Measurements from ENCODE around the gene SYPL1. TPM values are rescaled to one million over a fixed set of nuclear protein-coding genes. Genes with fewer than 3 reads are reported as not detected.

SYPL1 gene
- polyA plus RNA-seq, 1 of the 3 experiments (the other 2 are of a cell fraction) = 72.4 TPM

- 91% methylated on average over 2 of the region's 2 CpGs for WGBS (ENCODE audit: low lambda C conversion rate)
- TF ChIP-seq SIN3A (IDR thresholded peaks at IDR 0.05; ENCODE audit: borderline replicate concordance, low read depth, low read length) (no peak), FOXM1 (IDR thresholded peaks at IDR 0.05; ENCODE audit: low read depth) (no peak), CTCF (IDR thresholded peaks at IDR 0.05) (no peak), SMC3 (IDR thresholded peaks at IDR 0.05; ENCODE audit: low read depth, low read length) (no peak)
- no peaks in the 10 kb centered on the region for H3K9me2 ChIP-seq
- no peak overlapping the region for H3K27ac ChIP-seq (ENCODE audit: low read depth in 2 of 2, low read length in 1 of 2)
- H2AFZ ChIP-seq (ENCODE audit: low read depth) = no peak overlapping the region
- H3K4me3 ChIP-seq (ENCODE audit: low read depth in 2 of 2, low read length in 1 of 2) = no peak overlapping the region
- peaks cover 7% of the 10 kb centered on the region for H3F3A ChIP-seq (replicated peaks; ENCODE audit: insufficient read depth)
- ChIA-PET POLR2A (no interaction called here), CTCF (interaction anchor here (0.9 to 13.6 kb wide), 7 partner anchors 8 to 396 kb away, joined by 3 to 356 read pairs (median 29); no protein-coding TSS in a partner anchor)
- no peaks in the 10 kb centered on the region for H4K20me1 ChIP-seq (ENCODE audit: insufficient read depth)
- H3K4me1 ChIP-seq (ENCODE audit: control insufficient read depth in 1 of 2, insufficient read depth in 2 of 2, low read depth in 1 of 2, low read length in 1 of 2) = peaks cover 3 to 25% of the 10 kb centered on the region in 2 experiments; a peak in 1 of 4 replicates
- H3K9ac ChIP-seq = no peak overlapping the region
- no peak overlapping the region for H3K4me2 ChIP-seq
- no peaks in the 10 kb centered on the region for H3K79me2 ChIP-seq (ENCODE audit: insufficient read depth)
- H3K27me3 ChIP-seq (ENCODE audit: insufficient read depth) = no peaks in the 10 kb centered on the region
- no peak for DNase-seq
- no peaks in the 10 kb centered on the region for H3K9me3 ChIP-seq
- H3K36me3 ChIP-seq (replicated peaks in 1 of 2; ENCODE audit: control insufficient read depth in 1 of 2, insufficient read depth in 2 of 2, low read length in 1 of 2) = no peaks in the 10 kb centered on the region
These were observed 63.4 kb downstream of the SYPL1 start for GRCh38 chr7:106048706-106049020.

GRCh38 chr7:106047818-106048705 is 64.0 kb downstream of the SYPL1 start:
- no peaks in the 10 kb centered on the region for H4K20me1 ChIP-seq (ENCODE audit: insufficient read depth)
- peaks cover 7% of the 10 kb centered on the region for H3F3A ChIP-seq (replicated peaks; ENCODE audit: insufficient read depth)
- ChIA-PET POLR2A (interaction anchor here (0.6 to 1.9 kb wide), 3 partner anchors 10 to 529 kb away, joined by 3 read pairs; partner anchors contain the start of gene SYPL1), CTCF (interaction anchor here (0.8 to 13.6 kb wide), 12 partner anchors 9 to 396 kb away, joined by 3 to 356 read pairs (median 5); no protein-coding TSS in a partner anchor)
- H3K9me3 ChIP-seq = no peaks in the 10 kb centered on the region
- H3K9me2 ChIP-seq = no peaks in the 10 kb centered on the region
- no peak for DNase-seq
- WGBS (ENCODE audit: low lambda C conversion rate) = 84% methylated on average over 10 of the region's 10 CpGs
- H2AFZ ChIP-seq (ENCODE audit: low read depth) = no peak overlapping the region
- H3K36me3 ChIP-seq (replicated peaks in 1 of 2; ENCODE audit: control insufficient read depth in 1 of 2, insufficient read depth in 2 of 2, low read length in 1 of 2) = no peaks in the 10 kb centered on the region
- H3K4me3 ChIP-seq (ENCODE audit: low read depth in 2 of 2, low read length in 1 of 2) = no peak overlapping the region
- TF ChIP-seq CTCF (IDR thresholded peaks at IDR 0.05) (no peak), NRF1 (IDR thresholded peaks at IDR 0.05; ENCODE audit: low read depth, low read length) (no peak), YY1 (IDR thresholded peaks at IDR 0.05; ENCODE audit: low read depth) (no peak)
- H3K79me2 ChIP-seq (ENCODE audit: insufficient read depth) = no peaks in the 10 kb centered on the region
- no peak overlapping the region for H3K27ac ChIP-seq (ENCODE audit: low read depth in 2 of 2, low read length in 1 of 2)
- no peak overlapping the region for H3K9ac ChIP-seq
- H3K4me1 ChIP-seq (ENCODE audit: control insufficient read depth in 1 of 2, insufficient read depth in 2 of 2, low read depth in 1 of 2, low read length in 1 of 2) = peaks cover 3 to 25% of the 10 kb centered on the region in 2 experiments; a peak in 1 of 4 replicates
- no peaks in the 10 kb centered on the region for H3K27me3 ChIP-seq (ENCODE audit: insufficient read depth)
- H3K4me2 ChIP-seq = no peak overlapping the region

Data from SK-N-SH (cell line).